DOHH2 (cell line): ENCODE measurements around the gene CAAP1.

Experiments used
- H3F3A ChIP-seq: fragments of 200-600 bp; sonication (generic), shearing (Covaris generic); 2 replicates; pipeline ENCODE4 v1.6.0; 2016; ENCODE audit warnings: antibody characterized with exemption, mild to moderate bottlenecking; ENCODE audit not compliant: control insufficient read depth, insufficient read depth
- H3K27ac ChIP-seq: fragments of 200-600 bp; sonication (generic); 2 replicates; pipeline ENCODE4 v1.5.1; 2014; ENCODE audit warnings: low read depth, mild to moderate bottlenecking, low read length, moderate library complexity
- H3K27me3 ChIP-seq: fragments of 200-600 bp; sonication (generic); 2 replicates; pipeline ENCODE4 v1.6.1; 2014; ENCODE audit warnings: mild to moderate bottlenecking, low read length, mixed read lengths; ENCODE audit not compliant: control insufficient read depth
- H3K36me3 ChIP-seq: fragments of 200-600 bp; sonication (generic); 2 replicates; pipeline ENCODE4 v1.6.1; 2014; ENCODE audit warnings: mild to moderate bottlenecking, low read length, moderate library complexity, mixed read lengths; ENCODE audit not compliant: control insufficient read depth
- H3K4me1 ChIP-seq: fragments of 200-600 bp; sonication (generic); 2 replicates; pipeline ENCODE4 v1.6.1; 2014; ENCODE audit warnings: mild to moderate bottlenecking, low read length, mixed read lengths; ENCODE audit not compliant: control insufficient read depth
- H3K4me2 ChIP-seq: fragments of 200-600 bp; sonication (generic); 2 replicates; pipeline ENCODE4 v1.6.0; 2014; ENCODE audit warnings: mild to moderate bottlenecking, low read length, moderate library complexity
- H3K4me3 ChIP-seq: fragments of 200-600 bp; sonication (generic); 2 replicates; pipeline ENCODE4 v1.5.1; 2014; ENCODE audit warnings: mild to moderate bottlenecking, low read length, mixed read lengths
- H3K79me2 ChIP-seq: fragments of 200-600 bp; sonication (generic); 2 replicates; pipeline ENCODE4 v1.6.1; 2014; ENCODE audit warnings: mild to moderate bottlenecking, low read length, mixed read lengths; ENCODE audit not compliant: control insufficient read depth
- H3K9me2 ChIP-seq: fragments of 200-600 bp; sonication (generic); replicated peaks from 2 replicates; pipeline ENCODE4 v1.6.1; 2014; ENCODE audit warnings: mild to moderate bottlenecking, low read length, mixed read lengths; ENCODE audit not compliant: control insufficient read depth
- H3K9me3 ChIP-seq: fragments of 200-600 bp; sonication (generic); 2 replicates; pipeline ENCODE4 v1.6.1; 2014; ENCODE audit warnings: antibody characterized with exemption, low read length, mixed read lengths; ENCODE audit not compliant: control insufficient read depth, insufficient read depth
- H4K20me1 ChIP-seq: fragments of 200-600 bp; sonication (generic); 2 replicates; pipeline ENCODE4 v1.6.0; 2014; ENCODE audit warnings: low read depth, mild to moderate bottlenecking, antibody characterized with exemption, low read length, moderate library complexity; ENCODE audit not compliant: control insufficient read depth, insufficient read depth
- CTCF ChIP-seq: fragments of 200-600 bp; sonication (generic); IDR thresholded peaks from one replicate; pipeline ENCODE4 v1.5.1; 2014; ENCODE audit warnings: antibody characterized with exemption, mild to moderate bottlenecking, low read depth, low read length; ENCODE audit not compliant: poor library complexity, severe bottlenecking
- EZH2phosphoT487 ChIP-seq: fragments of 200-600 bp; sonication (generic); IDR thresholded peaks from 2 replicates; pipeline ENCODE4 v1.6.1; 2017; ENCODE audit warnings: borderline replicate concordance, mild to moderate bottlenecking, antibody characterized with exemption, low read length, moderate library complexity, mixed read lengths

CAAP1 gene

GRCh38 chr9:26891726-26892125, 876 bp downstream of the CAAP1 start:
- H3K27ac ChIP-seq: peak overlapping the region; percentile 95

GRCh38 chr9:26888271-26888670, 4.3 kb downstream of the CAAP1 start:
- peaks cover 30% of the 10 kb centered on the region for H3K4me1 ChIP-seq
- 0 out of 2 replicates have a peak, but pooled peaks cover 3% of the 10 kb centered on the region for H3F3A ChIP-seq
- H4K20me1 ChIP-seq: peaks cover 4% of the 10 kb centered on the region; the same call in 1 of the 2 replicates
- no peak overlapping the region for H3K27ac ChIP-seq
- no peaks in the 10 kb centered on the region for H3K9me3 ChIP-seq
- TF ChIP-seq CTCF: no peak
- peak overlapping the region; percentile 23 for H3K4me2 ChIP-seq
- 0 out of 2 replicates have a peak overlapping the region, but pooled peaks have one; percentile 19 for H3K4me3 ChIP-seq
- peaks cover 78% of the 10 kb centered on the region for H3K79me2 ChIP-seq
- H3K36me3 ChIP-seq: peaks cover 62% of the 10 kb centered on the region
- no peaks in the 10 kb centered on the region for H3K27me3 ChIP-seq
- H3K9me2 ChIP-seq: no peaks in the 10 kb centered on the region

More at GRCh38 chr9:26891726-26892125, 876 bp downstream of the CAAP1 start:
- Histone ChIP-seq H3K4me2 (peak overlapping the region; percentile 90), H3F3A (0 out of 2 replicates have a peak, but pooled peaks cover 3% of the 10 kb centered on the region), H4K20me1 (peaks cover 4% of the 10 kb centered on the region; the same call in 1 of the 2 replicates), H3K4me3 (peak overlapping the region; percentile 99), H3K4me1 (peaks cover 33% of the 10 kb centered on the region), H3K9me2 (no peaks in the 10 kb centered on the region), H3K79me2 (peaks cover 60% of the 10 kb centered on the region), H3K27me3 (no peaks in the 10 kb centered on the region), H3K36me3 (peaks cover 32% of the 10 kb centered on the region), H3K9me3 (no peaks in the 10 kb centered on the region)
- TF ChIP-seq EZH2phosphoT487 (no peak), CTCF (no peak)

GRCh38 chr9:26882154-26882553, 10.4 kb downstream of the CAAP1 start:
- Histone ChIP-seq H3K36me3 (peaks cover 89% of the 10 kb centered on the region), H3F3A (no peaks in the 10 kb centered on the region), H4K20me1 (no peaks in the 10 kb centered on the region), H3K27ac (no peak overlapping the region), H3K9me2 (no peaks in the 10 kb centered on the region), H3K4me2 (no peak overlapping the region), H3K4me3 (no peak overlapping the region), H3K4me1 (no peaks in the 10 kb centered on the region), H3K9me3 (peaks cover 5% of the 10 kb centered on the region; the same call in 1 of the 2 replicates), H3K79me2 (peaks cover 22% of the 10 kb centered on the region), H3K27me3 (no peaks in the 10 kb centered on the region)
- TF ChIP-seq CTCF (no peak), EZH2phosphoT487 (no peak)
